Upper lobe of right lung (tissue), 1 donor: ENCODE results near the gene FSD2. TPM values are rescaled to one million over a fixed set of nuclear protein-coding genes. Genes with fewer than 3 reads are reported as not detected.

Experiments used
- ATAC-seq: fragments of 200-7000 bp; cut with Tn5 transposase; one replicate; pipeline ENCODE4 v1.9.1; 2020; ENCODE audit warnings: mild to moderate bottlenecking, moderate library complexity
- DNase-seq: peaks from one replicate; pipeline ENCODE4 v3.0.0-alpha.2; 2020
- H3K27ac ChIP-seq: fragments of 200-600 bp; one replicate; pipeline ENCODE4 v1.8.0; 2022
- H3K27me3 ChIP-seq: fragments of 200-600 bp; one replicate; pipeline ENCODE4 v1.8.0; 2022; ENCODE audit warnings: mild to moderate bottlenecking
- H3K36me3 ChIP-seq: fragments of 200-600 bp; one replicate; pipeline ENCODE4 v1.8.0; 2022
- H3K4me1 ChIP-seq: fragments of 200-600 bp; one replicate; pipeline ENCODE4 v1.8.0; 2022
- H3K4me3 ChIP-seq: fragments of 200-600 bp; one replicate; pipeline ENCODE4 v1.8.0; 2022; ENCODE audit warnings: mild to moderate bottlenecking
- H3K9me3 ChIP-seq: fragments of 200-600 bp; one replicate; pipeline ENCODE4 v1.8.0; 2022
- CTCF ChIP-seq: fragments of 200-600 bp; IDR thresholded peaks from one replicate; pipeline ENCODE4 v1.8.0; 2022; ENCODE audit warnings: antibody characterized with exemption
- intact Hi-C: fragments of 100-400 bp; cut with DNase I; formaldehyde crosslinking; loops from one replicate; pipeline ENCODE4 v1.11.0; 2022
- total RNA-seq: library from RNA; stranded (reverse); fragmentation: NEBNext Ultra II Directional; extraction: Animal tissue kit (Norgen Biotek cat#: 25700); gene quantifications from one replicate; pipeline ENCODE4 v1.2.1, GENCODE V29; 2021
- donor health status: DM: no; HTN: yes; CAD: no; lungs with severe emphysema.

Gene FSD2
- total RNA-seq, 1 donor from 2014 or later = not detected

- intact Hi-C loops = no loop called here
- DNase-seq (no peak), ATAC-seq (no peak)
- no peaks in the 10 kb centered on the region for H3K27me3 ChIP-seq
- no peak overlapping the region for H3K4me3 ChIP-seq
- H3K9me3 ChIP-seq = no peaks in the 10 kb centered on the region
- H3K27ac ChIP-seq = no peak overlapping the region
- H3K36me3 ChIP-seq = no peaks in the 10 kb centered on the region
- no peak for TF ChIP-seq CTCF
- peaks cover 4% of the 10 kb centered on the region for H3K4me1 ChIP-seq
These were observed 1.3 kb downstream of the FSD2 start for GRCh38 chr15:82804575-82804949.

GRCh38 chr15:82803793-82804574 is 1.9 kb downstream of the FSD2 start:
- Histone ChIP-seq H3K36me3 (no peaks in the 10 kb centered on the region), H3K9me3 (no peaks in the 10 kb centered on the region), H3K4me3 (no peak overlapping the region), H3K27ac (no peak overlapping the region), H3K27me3 (no peaks in the 10 kb centered on the region), H3K4me1 (peaks cover 3% of the 10 kb centered on the region)
- DNase-seq = no peak
- intact Hi-C loops = no loop called here
- no peak for ATAC-seq
- no peak for TF ChIP-seq CTCF

GRCh38 chr15:82802497-82802896 is 3.4 kb downstream of the FSD2 start:
- intact Hi-C loops = no loop called here
- Histone ChIP-seq H3K36me3 (no peaks in the 10 kb centered on the region), H3K27ac (no peak overlapping the region), H3K4me3 (no peak overlapping the region), H3K27me3 (no peaks in the 10 kb centered on the region), H3K4me1 (no peaks in the 10 kb centered on the region), H3K9me3 (no peaks in the 10 kb centered on the region)
- TF ChIP-seq CTCF = no peak
- ATAC-seq = no peak
- DNase-seq = no peak

- no peak for TF ChIP-seq CTCF
- DNase-seq (no peak), ATAC-seq (no peak)
- Histone ChIP-seq H3K4me1 (no peaks in the 10 kb centered on the region), H3K27ac (no peak overlapping the region), H3K36me3 (no peaks in the 10 kb centered on the region), H3K9me3 (no peaks in the 10 kb centered on the region), H3K27me3 (no peaks in the 10 kb centered on the region), H3K4me3 (no peak overlapping the region)
- intact Hi-C loops = no loop called here
These were observed 6.6 kb downstream of the FSD2 start for GRCh38 chr15:82799183-82799841.

GRCh38 chr15:82798531-82799166 is 7.2 kb downstream of the FSD2 start:
- no peaks in the 10 kb centered on the region for H3K27me3 ChIP-seq
- H3K36me3 ChIP-seq = no peaks in the 10 kb centered on the region
- no peaks in the 10 kb centered on the region for H3K9me3 ChIP-seq
- H3K4me1 ChIP-seq = no peaks in the 10 kb centered on the region
- ATAC-seq = no peak
- no peak overlapping the region for H3K4me3 ChIP-seq
- no peak for TF ChIP-seq CTCF
- DNase-seq = no peak
- intact Hi-C loops = no loop called here
- no peak overlapping the region for H3K27ac ChIP-seq
